ENCODE measurements around the gene UBE2E2.

UBE2E2 gene

DNA sequence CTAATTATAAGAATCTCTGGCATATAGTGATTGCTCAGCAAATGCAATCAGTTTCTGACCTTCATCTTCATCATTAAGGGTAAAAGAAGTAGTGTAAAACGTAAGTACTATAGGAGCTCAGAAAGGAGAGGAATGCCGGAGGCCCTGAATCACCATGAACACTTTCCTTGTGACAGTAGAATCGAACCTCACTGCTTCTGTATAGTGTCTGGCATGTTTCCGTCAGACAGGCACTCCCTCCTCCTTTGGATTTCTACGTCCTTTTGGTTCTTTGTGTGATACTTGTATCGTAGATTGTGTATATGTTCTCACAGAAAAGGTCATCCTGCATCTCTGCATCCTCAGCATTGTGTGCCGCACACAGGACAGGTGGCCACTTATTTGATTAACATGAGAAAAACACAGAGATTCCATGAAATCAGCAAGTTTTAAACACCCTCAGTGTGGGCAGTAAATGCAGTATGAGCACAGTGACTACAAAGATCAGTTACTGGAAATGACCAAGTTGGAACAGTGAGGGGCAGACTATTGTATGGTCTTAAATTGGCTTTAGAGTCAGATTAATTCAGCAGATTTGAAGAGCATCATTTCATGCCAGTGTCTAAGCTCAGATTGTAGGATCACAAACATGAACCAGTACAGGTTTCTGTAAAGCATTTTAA is 234.5 kb downstream of the UBE2E2 start:
- no peak for DNase-seq (ENCODE audit: low spot score)
- in situ Hi-C loops (cut with MboI; ENCODE audit: low pct_unique_long_range_greater_than_20kb, low sequenced_read_pairs, unreplicated experiment) = no loop called here
- TF ChIP-seq, protein P1, sequence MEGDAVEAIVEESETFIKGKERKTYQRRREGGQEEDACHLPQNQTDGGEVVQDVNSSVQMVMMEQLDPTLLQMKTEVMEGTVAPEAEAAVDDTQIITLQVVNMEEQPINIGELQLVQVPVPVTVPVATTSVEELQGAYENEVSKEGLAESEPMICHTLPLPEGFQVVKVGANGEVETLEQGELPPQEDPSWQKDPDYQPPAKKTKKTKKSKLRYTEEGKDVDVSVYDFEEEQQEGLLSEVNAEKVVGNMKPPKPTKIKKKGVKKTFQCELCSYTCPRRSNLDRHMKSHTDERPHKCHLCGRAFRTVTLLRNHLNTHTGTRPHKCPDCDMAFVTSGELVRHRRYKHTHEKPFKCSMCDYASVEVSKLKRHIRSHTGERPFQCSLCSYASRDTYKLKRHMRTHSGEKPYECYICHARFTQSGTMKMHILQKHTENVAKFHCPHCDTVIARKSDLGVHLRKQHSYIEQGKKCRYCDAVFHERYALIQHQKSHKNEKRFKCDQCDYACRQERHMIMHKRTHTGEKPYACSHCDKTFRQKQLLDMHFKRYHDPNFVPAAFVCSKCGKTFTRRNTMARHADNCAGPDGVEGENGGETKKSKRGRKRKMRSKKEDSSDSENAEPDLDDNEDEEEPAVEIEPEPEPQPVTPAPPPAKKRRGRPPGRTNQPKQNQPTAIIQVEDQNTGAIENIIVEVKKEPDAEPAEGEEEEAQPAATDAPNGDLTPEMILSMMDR (IDR thresholded peaks at IDR 0.05; ENCODE audit: extremely low read depth, insufficient read depth, missing control alignments) = no peak

DNA sequence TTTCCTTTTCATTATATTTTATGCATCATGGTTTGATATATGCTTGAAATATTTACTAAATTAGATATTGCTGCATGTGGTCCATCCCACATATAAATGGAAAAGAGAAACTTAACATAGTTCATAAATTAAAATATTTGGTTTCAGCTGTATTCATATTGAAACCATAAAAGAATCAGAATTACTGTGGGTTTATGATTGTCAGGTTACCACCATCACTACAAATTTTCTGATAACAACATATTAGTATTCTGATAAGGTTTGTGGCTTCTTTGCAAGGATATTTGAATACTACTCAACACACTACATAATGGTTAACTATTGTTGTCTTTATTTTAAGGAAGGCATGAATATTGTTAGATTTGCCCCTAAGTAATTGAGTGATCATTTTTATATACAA is 235.5 kb downstream of the UBE2E2 start:
- in situ Hi-C loops (cut with MboI; ENCODE audit: low pct_unique_long_range_greater_than_20kb, low sequenced_read_pairs, unreplicated experiment) = no loop called here
- TF ChIP-seq, protein P1 (IDR thresholded peaks at IDR 0.05; ENCODE audit: extremely low read depth, insufficient read depth, missing control alignments) = no peak
- DNase-seq (ENCODE audit: low spot score) = peak; percentile 22

DNA sequence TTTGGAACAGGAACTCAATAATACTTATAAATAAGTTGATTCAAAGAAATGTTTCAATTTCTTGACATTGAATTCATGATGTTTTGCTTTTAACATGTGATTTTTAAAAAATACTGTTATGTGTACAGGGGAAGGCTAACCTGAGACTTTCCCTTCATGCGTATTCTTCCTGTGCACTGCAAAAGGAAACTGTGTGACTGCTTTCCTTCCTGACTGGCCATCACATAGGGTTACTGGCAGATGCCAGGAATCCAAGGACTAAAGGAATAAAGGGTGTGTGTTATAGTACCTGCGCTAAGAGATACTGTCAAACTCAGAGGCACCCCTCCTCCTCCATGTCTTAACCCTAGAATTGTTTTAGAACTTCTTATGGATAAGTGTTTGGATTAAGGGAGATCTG is 236.0 kb downstream of the UBE2E2 start:
- TF ChIP-seq, protein P1 (IDR thresholded peaks at IDR 0.05; ENCODE audit: extremely low read depth, insufficient read depth, missing control alignments) = no peak
- DNase-seq (ENCODE audit: low spot score) = no peak
- in situ Hi-C loops (cut with MboI; ENCODE audit: low pct_unique_long_range_greater_than_20kb, low sequenced_read_pairs, unreplicated experiment) = no loop called here

DNA sequence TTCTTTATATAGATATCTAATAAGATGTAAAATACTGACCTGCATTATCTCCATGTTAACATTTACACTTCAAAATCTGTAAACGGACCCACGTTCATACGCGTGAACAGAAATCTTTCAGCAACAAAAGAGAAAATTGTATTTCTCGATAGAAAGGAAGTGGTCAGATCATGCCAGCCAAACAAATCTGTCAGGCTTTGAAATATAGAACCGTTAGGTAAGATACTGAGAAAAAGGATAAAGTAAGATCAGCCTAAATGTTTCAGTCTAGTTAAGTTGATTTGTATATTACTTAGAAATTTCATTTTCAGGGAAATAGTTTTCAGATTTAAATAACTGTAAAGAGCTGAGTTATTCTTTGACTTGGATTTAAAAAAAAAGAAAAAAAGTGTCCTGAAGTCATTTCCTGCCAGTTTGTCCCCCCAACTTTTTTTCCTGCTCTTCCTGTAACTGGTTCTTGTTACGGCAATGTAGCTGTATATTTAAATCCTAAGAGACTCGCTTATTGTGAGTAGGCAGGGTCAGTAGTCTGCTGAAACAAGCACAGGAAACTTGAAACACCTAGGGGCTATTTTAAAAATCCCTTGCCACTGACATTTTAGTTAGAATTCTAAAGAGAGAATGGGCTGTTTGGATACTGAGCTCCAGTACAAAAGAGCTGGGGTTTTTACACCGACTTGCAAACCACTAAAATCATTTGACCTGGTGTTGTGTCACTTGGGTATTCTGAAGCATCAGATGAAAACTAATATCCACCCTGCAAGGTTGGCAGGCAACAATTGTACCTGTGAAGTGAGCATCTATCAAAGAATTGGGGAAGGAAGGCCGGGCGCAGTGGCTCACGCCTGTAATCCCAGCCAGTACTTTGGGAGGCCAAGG is 237.5 kb downstream of the UBE2E2 start:
- TF ChIP-seq, protein P1 (IDR thresholded peaks at IDR 0.05; ENCODE audit: extremely low read depth, insufficient read depth, missing control alignments) = no peak
- in situ Hi-C loops (cut with MboI; ENCODE audit: low pct_unique_long_range_greater_than_20kb, low sequenced_read_pairs, unreplicated experiment) = no loop called here
- no peak for DNase-seq (ENCODE audit: low spot score)

DNA sequence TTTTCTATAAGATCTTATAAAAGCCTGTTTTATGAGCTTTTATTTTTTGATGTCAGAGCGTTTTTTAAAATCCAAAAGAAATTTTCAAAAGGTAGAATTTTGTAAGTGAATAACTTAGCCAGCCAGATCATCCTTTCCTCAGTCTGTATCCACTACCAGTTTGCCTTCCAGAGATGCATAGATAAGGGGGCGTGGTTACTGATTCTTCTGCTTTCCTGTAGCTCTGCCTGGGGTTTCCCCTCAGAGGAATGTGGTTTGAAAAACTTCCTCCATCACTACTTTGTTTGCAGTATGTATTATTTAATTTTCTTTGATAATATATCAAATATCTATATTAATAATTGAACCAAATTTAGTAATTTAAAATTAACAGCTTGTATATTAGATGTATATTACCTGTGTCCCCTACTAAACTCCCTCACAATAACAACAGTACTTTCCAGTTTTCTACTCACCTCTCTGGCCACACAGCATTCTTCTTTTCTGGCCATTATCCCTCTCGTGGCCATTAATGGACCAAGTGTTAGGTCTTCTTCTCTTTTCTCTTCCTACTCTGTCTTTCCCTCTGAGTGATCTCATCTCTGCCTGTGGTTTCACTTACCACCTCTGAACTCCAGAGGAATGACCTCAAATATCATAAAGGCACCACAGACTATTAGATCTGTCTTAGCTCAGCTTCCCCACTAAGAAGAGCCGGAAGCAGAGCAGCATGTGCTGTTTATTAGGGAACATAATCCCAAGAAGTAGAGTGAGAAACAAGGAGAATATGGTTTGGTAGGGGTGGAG is 239.7 kb downstream of the UBE2E2 start:
- DNase-seq (ENCODE audit: low spot score) = no peak
- TF ChIP-seq, protein P1 (IDR thresholded peaks at IDR 0.05; ENCODE audit: extremely low read depth, insufficient read depth, missing control alignments) = no peak
- in situ Hi-C loops (cut with MboI; ENCODE audit: low pct_unique_long_range_greater_than_20kb, low sequenced_read_pairs, unreplicated experiment) = no loop called here

DNA sequence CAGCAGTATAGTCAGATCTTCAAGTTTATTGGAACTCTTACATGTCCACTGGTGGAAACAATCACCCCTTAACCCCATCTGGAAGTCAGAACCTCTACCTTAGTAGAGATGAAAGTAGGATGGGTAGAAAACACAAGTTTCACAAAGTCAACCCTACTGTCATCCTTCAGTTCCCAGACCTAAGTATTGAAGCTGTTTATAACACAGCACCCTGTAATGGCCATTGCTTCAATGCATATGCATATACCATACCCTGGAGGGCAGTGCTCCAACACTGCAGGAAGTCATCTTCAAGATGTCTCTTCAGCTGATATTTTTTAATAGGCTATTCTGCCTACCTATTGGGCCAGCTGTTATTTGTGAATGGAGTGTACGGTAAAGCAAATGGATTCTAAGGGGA is 241.3 kb downstream of the UBE2E2 start:
- no peak for DNase-seq (ENCODE audit: low spot score)
- TF ChIP-seq, protein P1 (IDR thresholded peaks at IDR 0.05; ENCODE audit: extremely low read depth, insufficient read depth, missing control alignments) = no peak
- in situ Hi-C loops (cut with MboI; ENCODE audit: low pct_unique_long_range_greater_than_20kb, low sequenced_read_pairs, unreplicated experiment) = no loop called here
